ENCODE measurements around the gene HACD2.

The HACD2 gene

DNA sequence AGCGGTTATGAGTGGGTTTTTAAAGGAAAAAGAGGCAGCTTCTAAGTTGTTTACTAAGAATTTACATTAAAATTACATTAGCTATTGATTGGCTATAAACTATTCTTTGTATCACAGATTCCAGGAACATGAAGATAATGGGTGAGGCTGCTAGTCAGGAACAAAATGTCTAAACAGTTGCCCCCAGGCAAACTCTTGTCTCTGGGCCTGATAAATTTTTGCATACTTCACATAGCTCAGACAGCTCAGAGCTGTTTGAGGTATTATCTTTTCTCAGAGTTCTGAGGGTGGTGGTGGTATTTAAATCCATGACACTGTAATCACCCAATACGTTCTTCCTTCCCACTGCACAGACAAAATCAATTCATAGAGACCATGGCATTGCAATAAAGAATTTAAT is 2.1 kb upstream of the HACD2 start:
- no peak overlapping the region for H3K9ac ChIP-seq (ENCODE audit: low read length)
- H3K27me3 ChIP-seq (ENCODE audit: control insufficient read depth, insufficient read depth, low read length) = no peaks in the 10 kb centered on the region
- H3K4me1 ChIP-seq (ENCODE audit: control insufficient read depth, low read depth, low read length) = peaks cover 9% of the 10 kb centered on the region
- H3K4me3 ChIP-seq (ENCODE audit: low read length) = no peak overlapping the region
- no peaks in the 10 kb centered on the region for H3K36me3 ChIP-seq (ENCODE audit: control insufficient read depth, low read depth, low read length)
- peaks cover 8% of the 10 kb centered on the region for H3K9me3 ChIP-seq (ENCODE audit: control insufficient read depth, low read depth, low read length)
- H3K27ac ChIP-seq (ENCODE audit: low read length) = no peak overlapping the region

DNA sequence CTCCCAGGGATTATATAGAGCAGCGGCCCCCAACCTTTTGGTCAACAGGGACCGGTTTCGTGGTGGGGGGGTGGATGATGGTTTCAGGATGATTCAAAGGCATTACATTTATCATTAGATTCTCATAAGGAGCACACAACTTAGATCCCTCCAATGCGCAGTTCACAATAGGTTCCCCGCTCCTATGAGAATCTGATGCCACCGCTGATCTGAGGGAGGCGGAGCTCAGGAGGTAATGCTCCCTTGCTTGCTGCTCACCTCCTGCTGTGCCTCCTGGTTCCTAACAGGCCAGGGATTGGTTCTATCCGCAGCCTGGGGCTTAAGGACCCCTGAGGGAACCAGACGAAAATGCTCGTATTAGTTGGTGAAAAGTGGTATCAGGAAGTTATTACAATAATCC is 1.3 kb upstream of the HACD2 start:
- Histone ChIP-seq H3K4me1 (ENCODE audit: control insufficient read depth, low read depth, low read length) (peaks cover 9% of the 10 kb centered on the region), H3K27ac (ENCODE audit: low read length) (peak overlapping the region; percentile 93), H3K9ac (ENCODE audit: low read length) (peak overlapping the region; percentile 82), H3K4me3 (ENCODE audit: low read length) (peak overlapping the region; percentile 88), H3K9me3 (ENCODE audit: control insufficient read depth, low read depth, low read length) (peaks cover 7% of the 10 kb centered on the region), H3K27me3 (ENCODE audit: control insufficient read depth, insufficient read depth, low read length) (no peaks in the 10 kb centered on the region), H3K36me3 (ENCODE audit: control insufficient read depth, low read depth, low read length) (peaks cover 3% of the 10 kb centered on the region)

DNA sequence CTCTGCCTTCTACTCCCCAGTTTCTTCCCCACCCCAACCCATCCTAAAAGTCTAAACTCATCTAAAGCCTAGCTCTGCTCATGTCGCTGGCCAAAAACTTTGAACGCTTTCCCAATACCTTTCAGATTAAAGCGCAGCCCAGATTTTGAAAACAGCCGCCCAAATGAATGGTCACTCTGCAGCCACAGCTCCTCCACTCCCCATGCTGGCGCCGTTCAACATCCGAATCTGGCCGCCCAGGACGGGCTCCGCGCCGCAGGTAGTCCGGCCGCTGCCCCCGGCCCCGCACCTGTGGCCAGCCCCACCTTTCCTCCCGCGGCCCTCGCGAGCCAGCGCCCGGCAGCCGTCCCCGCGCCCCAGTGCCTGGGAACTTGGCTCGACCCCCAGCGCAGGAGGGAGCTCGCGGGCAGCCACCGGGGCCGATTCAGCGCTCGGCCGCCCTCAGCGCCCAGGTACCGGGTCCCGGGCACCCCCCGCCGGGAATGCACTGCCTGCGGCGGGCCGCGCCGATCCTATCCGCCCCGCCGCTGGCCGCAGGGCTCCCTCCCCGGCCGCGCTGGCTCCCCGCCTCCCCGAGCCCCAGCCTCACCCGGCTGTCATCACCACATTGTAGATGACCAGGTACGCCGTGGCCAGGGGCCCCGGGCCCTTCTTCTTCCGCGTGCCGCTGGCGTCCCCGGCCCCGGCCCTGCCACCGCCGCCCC is 417 bp downstream of the HACD2 start:
- Histone ChIP-seq H3K9ac (ENCODE audit: low read length) (peak overlapping the region; percentile 73), H3K27me3 (ENCODE audit: control insufficient read depth, insufficient read depth, low read length) (no peaks in the 10 kb centered on the region), H3K27ac (ENCODE audit: low read length) (no peak overlapping the region), H3K9me3 (ENCODE audit: control insufficient read depth, low read depth, low read length) (no peaks in the 10 kb centered on the region), H3K4me3 (ENCODE audit: low read length) (peak overlapping the region; percentile 88), H3K4me1 (ENCODE audit: control insufficient read depth, low read depth, low read length) (peaks cover 9% of the 10 kb centered on the region), H3K36me3 (ENCODE audit: control insufficient read depth, low read depth, low read length) (peaks cover 14% of the 10 kb centered on the region)

DNA sequence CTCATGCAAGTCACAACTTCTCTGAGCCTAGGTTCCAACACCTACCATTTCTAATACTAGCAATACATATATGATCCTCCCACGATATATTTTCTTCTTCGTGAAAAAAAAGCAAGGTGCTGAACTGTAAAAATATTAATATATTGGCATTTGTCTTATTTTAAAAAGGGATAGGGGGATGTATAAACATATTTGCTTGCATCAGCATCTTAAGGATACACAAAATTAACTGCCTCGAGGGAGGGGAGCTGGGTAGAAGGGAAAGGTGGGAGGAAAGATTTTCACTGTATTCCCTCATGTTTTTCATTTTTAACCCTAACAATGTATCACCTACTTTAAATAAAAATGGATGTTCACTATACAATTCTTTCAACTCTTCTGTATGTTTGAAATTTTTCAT is 1.3 kb downstream of the HACD2 start:
- peaks cover 9% of the 10 kb centered on the region for H3K4me1 ChIP-seq (ENCODE audit: control insufficient read depth, low read depth, low read length)
- no peak overlapping the region for H3K27ac ChIP-seq (ENCODE audit: low read length)
- peaks cover 21% of the 10 kb centered on the region for H3K36me3 ChIP-seq (ENCODE audit: control insufficient read depth, low read depth, low read length)
- peak overlapping the region; percentile 88 for H3K4me3 ChIP-seq (ENCODE audit: low read length)
- no peaks in the 10 kb centered on the region for H3K9me3 ChIP-seq (ENCODE audit: control insufficient read depth, low read depth, low read length)
- H3K27me3 ChIP-seq (ENCODE audit: control insufficient read depth, insufficient read depth, low read length) = no peaks in the 10 kb centered on the region
- peak overlapping the region; percentile 73 for H3K9ac ChIP-seq (ENCODE audit: low read length)

DNA sequence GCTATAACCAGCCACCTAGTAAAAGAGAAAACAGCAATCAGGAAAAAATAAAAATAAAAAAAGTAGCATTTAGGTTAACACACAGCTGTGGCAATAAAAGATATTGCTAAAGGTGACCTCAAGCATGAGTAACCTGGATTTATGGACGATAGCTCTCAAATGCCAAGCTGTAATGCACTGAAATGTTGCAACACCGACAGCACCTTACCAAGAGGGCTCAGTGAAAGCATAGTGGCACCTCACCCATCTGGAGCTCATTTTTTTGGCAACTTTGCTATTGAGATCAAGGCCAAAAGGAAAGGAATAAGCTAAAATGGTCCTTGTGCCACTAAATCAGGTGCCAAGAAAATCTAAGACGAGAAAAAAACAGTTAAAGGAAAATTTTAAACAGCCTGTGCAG is 2.5 kb downstream of the HACD2 start:
- no peak overlapping the region for H3K4me3 ChIP-seq (ENCODE audit: low read length)
- no peaks in the 10 kb centered on the region for H3K9me3 ChIP-seq (ENCODE audit: control insufficient read depth, low read depth, low read length)
- no peak overlapping the region for H3K9ac ChIP-seq (ENCODE audit: low read length)
- no peak overlapping the region for H3K27ac ChIP-seq (ENCODE audit: low read length)
- no peaks in the 10 kb centered on the region for H3K27me3 ChIP-seq (ENCODE audit: control insufficient read depth, insufficient read depth, low read length)
- H3K4me1 ChIP-seq (ENCODE audit: control insufficient read depth, low read depth, low read length) = peaks cover 9% of the 10 kb centered on the region
- peaks cover 28% of the 10 kb centered on the region for H3K36me3 ChIP-seq (ENCODE audit: control insufficient read depth, low read depth, low read length)

DNA sequence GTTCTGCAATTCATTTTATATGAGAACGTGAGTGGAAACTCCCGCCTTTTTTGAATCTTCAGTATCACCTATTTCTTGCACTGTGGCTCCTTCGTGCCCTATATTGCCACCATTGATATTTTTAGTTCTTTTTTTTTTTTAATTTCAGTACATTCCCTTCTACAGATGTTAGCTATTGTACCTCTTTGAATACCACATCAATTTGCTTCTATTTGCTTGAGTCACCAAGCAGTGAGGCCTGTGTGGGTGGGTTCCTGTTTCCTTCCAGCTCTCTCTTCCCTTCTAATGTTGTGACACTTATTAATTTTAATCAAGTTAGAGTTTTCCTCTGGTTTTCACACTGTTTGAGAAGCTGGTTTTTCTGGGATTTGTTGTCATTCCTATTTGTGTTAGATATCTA is 8.7 kb downstream of the HACD2 start:
- Histone ChIP-seq H3K36me3 (ENCODE audit: control insufficient read depth, low read depth, low read length) (peaks cover 25% of the 10 kb centered on the region), H3K4me1 (ENCODE audit: control insufficient read depth, low read depth, low read length) (peaks cover 9% of the 10 kb centered on the region), H3K9ac (ENCODE audit: low read length) (no peak overlapping the region), H3K27me3 (ENCODE audit: control insufficient read depth, insufficient read depth, low read length) (no peaks in the 10 kb centered on the region), H3K4me3 (ENCODE audit: low read length) (no peak overlapping the region), H3K27ac (ENCODE audit: low read length) (no peak overlapping the region), H3K9me3 (ENCODE audit: control insufficient read depth, low read depth, low read length) (no peaks in the 10 kb centered on the region)

DNA sequence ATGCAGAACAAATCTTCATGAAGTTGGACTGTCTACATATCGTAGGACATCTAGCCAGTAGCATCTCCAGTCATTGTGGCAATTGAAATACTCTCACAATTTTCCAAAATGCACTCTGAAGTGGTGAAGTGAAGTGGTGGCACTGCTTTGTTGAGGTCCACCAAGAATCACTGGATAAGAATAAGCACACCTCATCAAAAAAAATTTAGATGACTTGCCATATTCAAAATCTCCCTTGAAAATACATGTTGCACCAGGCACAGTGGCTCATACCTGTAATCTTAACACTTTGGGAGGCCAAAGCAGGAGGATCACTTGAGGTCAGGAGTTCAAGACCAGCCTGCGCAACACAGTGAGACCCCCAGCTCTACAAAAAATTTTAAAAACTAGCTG is 12.9 kb downstream of the HACD2 start:
- Histone ChIP-seq H3K9ac (ENCODE audit: low read length) (no peak overlapping the region), H3K36me3 (ENCODE audit: control insufficient read depth, low read depth, low read length) (no peaks in the 10 kb centered on the region), H3K9me3 (ENCODE audit: control insufficient read depth, low read depth, low read length) (no peaks in the 10 kb centered on the region), H3K27ac (ENCODE audit: low read length) (no peak overlapping the region), H3K27me3 (ENCODE audit: control insufficient read depth, insufficient read depth, low read length) (no peaks in the 10 kb centered on the region), H3K4me1 (ENCODE audit: control insufficient read depth, low read depth, low read length) (peaks cover 13% of the 10 kb centered on the region), H3K4me3 (ENCODE audit: low read length) (no peak overlapping the region)

DNA sequence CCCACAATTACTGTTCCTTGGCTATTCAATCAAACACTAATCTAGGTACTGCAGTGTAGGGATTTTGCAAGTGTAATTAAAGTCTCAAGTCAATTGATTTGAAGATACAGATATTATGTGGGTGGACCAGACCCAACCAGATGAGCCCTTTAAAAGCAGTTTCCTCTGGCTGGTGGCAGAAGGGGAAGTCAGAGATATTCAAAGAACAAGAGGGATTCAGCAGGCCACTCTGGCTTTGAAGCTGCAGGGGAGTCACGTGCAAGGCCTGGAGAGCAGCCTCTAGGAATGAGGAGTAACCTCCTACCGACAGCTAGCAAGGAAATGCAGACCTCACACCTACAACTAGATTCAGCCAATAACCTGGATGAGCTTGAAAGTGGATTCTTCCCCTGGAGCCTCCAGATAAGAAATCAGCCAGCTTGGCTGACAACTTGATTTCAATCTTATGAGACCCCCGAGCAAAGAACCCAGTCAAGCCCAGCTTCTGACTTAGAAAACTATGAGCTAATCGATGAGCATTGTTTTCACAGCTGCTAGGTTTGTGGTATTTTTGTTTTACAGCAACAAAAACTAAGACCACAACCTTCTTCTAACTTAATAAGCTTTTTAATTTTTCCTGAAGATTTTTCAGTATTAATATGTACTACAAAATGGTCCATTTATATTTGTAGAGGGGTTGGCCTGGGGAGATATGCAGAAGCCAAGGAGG is 13.4 kb downstream of the HACD2 start:
- Histone ChIP-seq H3K27me3 (ENCODE audit: control insufficient read depth, insufficient read depth, low read length) (no peaks in the 10 kb centered on the region), H3K4me1 (ENCODE audit: control insufficient read depth, low read depth, low read length) (peaks cover 13% of the 10 kb centered on the region), H3K9ac (ENCODE audit: low read length) (no peak overlapping the region), H3K36me3 (ENCODE audit: control insufficient read depth, low read depth, low read length) (no peaks in the 10 kb centered on the region), H3K9me3 (ENCODE audit: control insufficient read depth, low read depth, low read length) (no peaks in the 10 kb centered on the region), H3K27ac (ENCODE audit: low read length) (no peak overlapping the region), H3K4me3 (ENCODE audit: low read length) (no peak overlapping the region)

DNA sequence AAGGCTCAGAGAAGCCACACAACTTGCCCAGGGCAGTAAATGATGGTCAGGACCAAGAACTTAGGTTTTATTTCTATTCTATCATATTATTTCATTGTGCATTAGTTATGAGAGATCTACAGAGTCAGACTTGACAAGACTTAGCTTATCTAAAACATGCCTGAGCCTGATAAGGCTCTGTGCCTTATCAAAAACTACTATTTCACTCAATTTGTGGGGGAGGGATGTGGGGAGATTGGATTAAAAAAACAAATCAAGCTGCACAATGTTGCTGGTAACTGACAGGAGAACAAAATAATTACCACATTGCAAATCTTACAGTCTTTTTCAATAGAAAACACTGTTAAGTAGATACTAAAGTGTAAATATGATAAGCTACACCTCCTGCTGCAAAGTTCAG is 16.0 kb downstream of the HACD2 start:
- no peak overlapping the region for H3K27ac ChIP-seq (ENCODE audit: low read length)
- H3K27me3 ChIP-seq (ENCODE audit: control insufficient read depth, insufficient read depth, low read length) = no peaks in the 10 kb centered on the region
- no peaks in the 10 kb centered on the region for H3K9me3 ChIP-seq (ENCODE audit: control insufficient read depth, low read depth, low read length)
- peaks cover 13% of the 10 kb centered on the region for H3K4me1 ChIP-seq (ENCODE audit: control insufficient read depth, low read depth, low read length)
- no peak overlapping the region for H3K4me3 ChIP-seq (ENCODE audit: low read length)
- H3K9ac ChIP-seq (ENCODE audit: low read length) = no peak overlapping the region
- peaks cover 5% of the 10 kb centered on the region for H3K36me3 ChIP-seq (ENCODE audit: control insufficient read depth, low read depth, low read length)

DNA sequence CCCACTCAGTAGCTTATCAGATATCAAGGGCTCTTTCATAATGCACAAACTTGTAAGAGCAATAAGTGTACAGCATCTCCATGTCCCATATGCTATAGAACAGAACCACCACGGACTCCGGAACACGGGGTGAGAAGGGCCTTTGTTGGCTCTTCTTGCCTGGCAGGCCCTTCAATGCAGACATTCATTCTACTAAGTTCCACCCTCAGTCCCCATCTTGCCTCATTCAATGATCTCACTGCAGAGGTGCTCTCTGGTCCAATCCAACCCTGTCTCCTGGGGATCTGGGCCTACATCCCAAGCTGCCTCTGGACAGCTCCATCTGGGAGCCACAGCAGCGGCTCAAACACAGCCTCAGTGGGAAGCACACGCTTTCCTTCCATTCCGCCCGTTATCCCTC is 16.8 kb downstream of the HACD2 start:
- Histone ChIP-seq H3K9ac (ENCODE audit: low read length) (no peak overlapping the region), H3K36me3 (ENCODE audit: control insufficient read depth, low read depth, low read length) (peaks cover 5% of the 10 kb centered on the region), H3K27ac (ENCODE audit: low read length) (no peak overlapping the region), H3K27me3 (ENCODE audit: control insufficient read depth, insufficient read depth, low read length) (no peaks in the 10 kb centered on the region), H3K9me3 (ENCODE audit: control insufficient read depth, low read depth, low read length) (no peaks in the 10 kb centered on the region), H3K4me1 (ENCODE audit: control insufficient read depth, low read depth, low read length) (peaks cover 13% of the 10 kb centered on the region), H3K4me3 (ENCODE audit: low read length) (no peak overlapping the region)

DNA sequence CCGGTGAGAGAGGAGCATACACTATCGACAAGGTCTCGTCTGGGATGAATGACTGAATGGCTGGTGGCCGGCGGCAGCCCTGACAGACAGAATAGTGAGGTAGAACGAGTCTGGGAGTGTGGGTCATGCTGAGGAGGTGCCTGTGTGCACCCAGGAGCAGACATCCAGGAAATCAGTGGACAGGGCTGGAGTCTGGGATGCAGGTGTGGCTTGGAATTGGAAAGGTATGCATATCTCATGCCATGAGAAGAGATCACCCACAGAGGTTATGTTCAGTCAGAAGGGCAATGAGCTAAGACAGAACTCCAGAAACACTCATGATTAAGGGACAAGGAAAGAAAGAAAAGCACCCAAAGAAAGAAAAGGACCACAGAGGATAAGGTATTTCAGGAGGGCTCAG is 20.8 kb downstream of the HACD2 start:
- Histone ChIP-seq H3K27me3 (ENCODE audit: control insufficient read depth, insufficient read depth, low read length) (no peaks in the 10 kb centered on the region), H3K9me3 (ENCODE audit: control insufficient read depth, low read depth, low read length) (no peaks in the 10 kb centered on the region), H3K4me1 (ENCODE audit: control insufficient read depth, low read depth, low read length) (no peaks in the 10 kb centered on the region), H3K27ac (ENCODE audit: low read length) (no peak overlapping the region), H3K9ac (ENCODE audit: low read length) (no peak overlapping the region), H3K4me3 (ENCODE audit: low read length) (no peak overlapping the region), H3K36me3 (ENCODE audit: control insufficient read depth, low read depth, low read length) (peaks cover 5% of the 10 kb centered on the region)

DNA sequence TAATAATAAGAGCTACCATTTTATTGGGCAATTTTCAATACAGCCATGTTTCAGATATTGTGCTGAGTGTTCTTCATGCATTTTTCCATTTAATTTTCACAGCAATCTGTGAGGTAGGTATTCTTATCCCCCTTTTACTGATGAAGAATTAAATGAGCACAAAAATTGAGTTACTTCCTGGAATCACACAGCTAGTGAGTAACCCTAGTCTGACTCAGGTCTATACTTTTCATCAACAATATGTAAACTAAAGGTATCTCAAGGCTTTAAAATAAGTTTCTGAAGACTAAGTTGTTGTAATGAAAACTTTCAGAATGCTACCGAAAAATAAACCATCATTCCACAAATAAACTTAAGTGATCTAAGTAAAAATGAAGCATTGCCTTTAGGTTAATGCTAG is 22.3 kb downstream of the HACD2 start:
- Histone ChIP-seq H3K9ac (ENCODE audit: low read length) (no peak overlapping the region), H3K36me3 (ENCODE audit: control insufficient read depth, low read depth, low read length) (peaks cover 5% of the 10 kb centered on the region), H3K9me3 (ENCODE audit: control insufficient read depth, low read depth, low read length) (no peaks in the 10 kb centered on the region), H3K4me3 (ENCODE audit: low read length) (no peak overlapping the region), H3K4me1 (ENCODE audit: control insufficient read depth, low read depth, low read length) (no peaks in the 10 kb centered on the region), H3K27me3 (ENCODE audit: control insufficient read depth, insufficient read depth, low read length) (no peaks in the 10 kb centered on the region), H3K27ac (ENCODE audit: low read length) (no peak overlapping the region)
